ENCODE data around the gene BCAP31.
A peak's percentile ranks its signal among the peaks of the same experiment; 100 is the strongest.
"Not testable (repeated sequence)": the region's sequence is repeated elsewhere in the genome, so short reads cannot be mapped to it uniquely, and the experiment has no call there.

Gene BCAP31

DNA sequence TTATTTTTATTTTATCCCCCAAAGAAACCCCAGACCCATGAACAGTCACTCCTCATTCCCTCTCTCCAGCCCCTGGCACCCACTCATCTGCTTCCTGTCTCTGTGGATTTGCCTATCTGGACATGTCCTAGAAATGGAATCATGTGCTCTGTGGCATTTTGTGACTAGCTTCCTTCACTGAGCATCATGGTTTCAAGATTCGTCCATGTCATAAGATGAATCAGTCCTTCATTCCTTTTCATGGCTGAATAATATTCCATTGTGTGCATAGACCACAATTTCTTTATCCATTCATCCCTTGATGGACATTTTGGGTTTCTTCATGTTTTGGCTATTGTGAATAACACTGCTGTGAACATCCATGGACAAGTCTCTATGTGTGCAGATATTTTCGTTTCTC lies 10.7 kb upstream of the BCAP31 start:
- DNase-seq (ENCODE audit: low read depth), result no peak

DNA sequence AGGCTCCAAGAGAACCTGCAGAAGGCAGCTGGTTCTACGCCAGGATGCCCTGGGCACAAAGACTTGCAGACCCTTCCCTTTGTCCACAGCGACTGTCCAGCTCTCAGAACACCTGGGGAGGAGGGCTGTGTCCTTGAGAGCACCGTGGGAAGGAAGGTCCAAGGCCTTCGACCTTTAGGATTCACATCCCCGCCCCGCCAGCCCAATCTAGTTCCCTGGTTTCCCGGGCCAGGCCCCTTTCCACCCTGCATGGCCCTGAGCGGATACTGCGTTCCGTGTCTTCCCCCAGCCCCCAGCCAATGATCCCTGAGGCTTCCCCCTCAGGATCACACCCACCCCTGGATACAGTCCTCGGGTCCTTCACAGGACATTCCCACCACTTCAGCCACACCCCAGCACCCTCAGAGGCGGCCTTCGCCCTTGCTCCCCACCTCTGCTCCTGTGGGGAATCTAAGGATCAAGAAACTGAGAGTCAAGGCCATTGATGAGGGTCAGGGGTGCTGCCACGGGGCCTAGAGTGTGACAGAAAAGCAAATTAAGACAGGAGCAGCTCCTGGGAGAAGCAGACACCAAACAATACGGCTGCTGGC lies 9.6 kb upstream of the BCAP31 start:
- no peak for DNase-seq (ENCODE audit: low read depth)

DNA sequence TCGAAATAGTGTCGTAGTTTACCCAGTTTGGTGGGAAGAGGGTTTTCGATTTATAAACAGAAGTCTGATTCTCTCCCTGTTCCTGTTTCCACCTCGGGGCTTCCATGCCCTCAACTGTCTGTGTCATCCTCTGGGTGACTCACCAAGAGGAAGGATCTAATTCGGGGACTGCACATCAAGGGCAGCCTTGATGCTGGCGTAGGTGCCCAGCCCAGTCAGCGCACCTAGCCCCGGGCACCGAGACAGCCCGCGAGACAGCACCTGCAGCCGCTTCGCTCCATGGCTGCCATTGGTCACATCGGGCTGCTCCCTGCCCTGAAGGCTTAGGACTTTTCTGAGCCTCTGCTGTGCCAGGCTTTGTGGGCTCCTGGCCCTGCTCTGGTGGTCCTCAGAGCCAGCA lies 8.2 kb upstream of the BCAP31 start:
- peak; percentile 68 for DNase-seq (ENCODE audit: low read depth)

DNA sequence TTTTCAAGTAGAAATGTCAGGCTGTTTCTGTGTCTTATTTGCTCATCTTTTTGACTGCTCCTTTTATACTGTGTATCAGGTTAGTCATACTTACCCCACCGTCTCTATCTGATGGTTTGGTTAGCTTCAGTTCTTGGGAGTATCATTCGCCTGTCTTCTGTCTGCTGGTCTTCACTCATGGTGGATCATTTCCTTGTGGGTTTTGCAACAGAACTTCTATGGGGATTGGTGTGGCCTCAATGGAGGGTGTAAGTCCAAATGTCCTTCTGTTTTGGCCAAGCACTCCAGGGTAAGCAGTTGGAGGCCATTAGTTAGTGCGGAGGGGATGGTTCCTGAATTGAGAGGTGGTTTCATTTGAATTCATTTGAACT lies 7.6 kb upstream of the BCAP31 start:
- DNase-seq (ENCODE audit: low read depth), result no peak

DNA sequence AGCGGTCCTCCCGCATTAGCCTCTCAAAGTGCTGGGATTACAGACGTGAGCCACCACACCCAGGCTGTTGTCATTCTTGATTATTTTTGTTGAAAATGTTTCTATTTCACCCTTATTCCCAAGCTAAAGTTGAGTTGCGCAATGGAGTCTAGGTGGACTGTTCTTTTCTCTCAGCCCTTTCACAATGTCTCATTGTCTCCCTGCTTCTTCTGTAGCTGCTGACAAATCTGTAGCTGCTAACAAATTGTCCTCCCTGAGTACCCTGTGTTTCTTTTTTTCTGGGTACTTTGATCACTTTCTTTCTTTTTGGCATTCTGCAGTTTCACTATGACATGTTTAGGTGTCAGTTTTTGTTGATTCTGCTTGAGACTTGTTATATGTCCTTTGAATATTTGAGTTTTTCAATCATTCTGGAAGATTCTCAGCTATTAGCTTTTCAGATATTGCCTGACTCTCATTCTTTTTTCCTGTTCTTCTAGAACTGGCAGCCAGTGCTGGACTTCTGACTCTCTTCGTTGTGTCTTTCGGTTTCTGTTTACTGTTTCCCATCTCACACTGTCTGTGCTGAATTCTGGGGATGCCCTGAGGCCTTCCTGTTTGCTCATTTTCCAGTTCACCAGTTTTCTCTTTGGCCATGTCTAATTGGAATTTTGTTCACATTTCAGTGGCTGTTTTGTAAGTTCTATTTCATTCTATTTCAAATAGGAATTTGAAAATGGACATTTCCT lies 7.1 kb upstream of the BCAP31 start:
- DNase-seq (ENCODE audit: low read depth), result no peak

DNA sequence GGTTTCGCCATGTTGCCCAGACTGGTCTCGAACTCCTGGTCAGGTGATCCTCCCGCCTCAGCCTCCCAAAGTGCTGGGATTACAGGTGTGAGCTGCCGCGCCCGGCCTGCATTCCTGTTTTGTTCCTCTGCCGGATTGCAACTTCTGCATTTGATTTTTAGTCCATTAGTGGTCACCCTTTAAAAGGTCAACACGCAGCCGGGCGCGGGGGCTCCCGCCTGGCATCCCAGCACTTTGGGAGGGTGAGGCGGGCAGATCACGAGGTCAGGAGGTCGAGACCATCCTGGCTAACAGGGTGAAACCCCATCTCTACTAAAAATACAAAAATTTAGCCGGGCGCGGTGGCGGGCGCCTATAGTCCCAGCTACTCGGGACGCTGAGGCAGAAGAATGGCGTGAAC lies 5.9 kb upstream of the BCAP31 start:
- not testable (repeated sequence) for DNase-seq (ENCODE audit: low read depth)

DNA sequence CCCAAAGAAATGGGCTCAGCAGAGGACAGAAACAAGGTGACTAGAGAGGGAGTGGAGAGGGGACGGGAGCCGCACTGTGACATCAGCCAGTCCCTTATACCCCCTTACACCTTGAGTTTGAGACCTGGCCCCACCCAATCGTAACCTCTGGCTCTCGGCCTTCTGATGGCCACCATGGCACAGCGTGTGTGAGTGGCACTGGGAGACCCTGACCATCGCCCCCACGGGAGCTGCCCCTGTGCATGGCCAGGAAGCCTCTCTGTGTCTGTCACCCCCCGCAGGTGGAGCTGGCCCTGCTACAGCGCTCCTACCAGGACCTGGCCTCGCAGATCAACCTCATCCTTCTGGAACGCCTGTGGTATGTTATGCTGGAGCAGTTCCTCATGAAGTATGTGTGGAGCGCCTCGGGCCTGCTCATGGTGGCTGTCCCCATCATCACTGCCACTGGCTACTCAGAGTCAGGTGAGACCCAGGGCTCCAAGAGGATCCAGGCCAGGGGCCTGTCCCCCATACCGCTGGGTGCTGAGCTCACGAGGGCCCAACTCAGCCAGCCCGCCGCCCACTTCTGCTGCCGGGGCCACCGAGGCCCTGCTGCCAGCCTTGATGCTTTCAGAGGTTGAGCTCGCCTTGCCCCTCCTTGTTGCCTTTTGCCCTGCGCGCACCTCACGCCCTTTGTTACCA lies 4.9 kb upstream of the BCAP31 start:
- DNase-seq (ENCODE audit: low read depth), result no peak

DNA sequence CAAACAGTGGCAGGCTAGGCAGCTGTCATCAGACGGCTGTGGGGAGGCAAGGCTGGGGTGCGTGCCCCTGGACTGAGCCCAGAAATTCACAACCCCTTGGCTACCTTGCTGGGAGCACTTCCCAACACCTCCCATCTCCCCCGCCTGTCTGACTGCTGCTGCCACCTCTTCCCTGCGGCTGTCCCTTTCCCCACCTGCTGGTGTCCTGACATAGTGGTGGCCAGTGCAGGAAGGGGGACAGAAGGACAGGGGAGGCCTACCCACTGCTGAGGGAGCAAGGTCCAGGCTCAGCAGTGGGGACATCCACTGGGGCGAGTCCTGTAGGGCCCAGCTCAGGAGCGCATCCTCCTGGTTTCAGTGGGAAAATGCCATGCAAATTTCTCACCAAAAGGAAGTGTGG lies 3.9 kb upstream of the BCAP31 start:
- DNase-seq (ENCODE audit: low read depth), result no peak

DNA sequence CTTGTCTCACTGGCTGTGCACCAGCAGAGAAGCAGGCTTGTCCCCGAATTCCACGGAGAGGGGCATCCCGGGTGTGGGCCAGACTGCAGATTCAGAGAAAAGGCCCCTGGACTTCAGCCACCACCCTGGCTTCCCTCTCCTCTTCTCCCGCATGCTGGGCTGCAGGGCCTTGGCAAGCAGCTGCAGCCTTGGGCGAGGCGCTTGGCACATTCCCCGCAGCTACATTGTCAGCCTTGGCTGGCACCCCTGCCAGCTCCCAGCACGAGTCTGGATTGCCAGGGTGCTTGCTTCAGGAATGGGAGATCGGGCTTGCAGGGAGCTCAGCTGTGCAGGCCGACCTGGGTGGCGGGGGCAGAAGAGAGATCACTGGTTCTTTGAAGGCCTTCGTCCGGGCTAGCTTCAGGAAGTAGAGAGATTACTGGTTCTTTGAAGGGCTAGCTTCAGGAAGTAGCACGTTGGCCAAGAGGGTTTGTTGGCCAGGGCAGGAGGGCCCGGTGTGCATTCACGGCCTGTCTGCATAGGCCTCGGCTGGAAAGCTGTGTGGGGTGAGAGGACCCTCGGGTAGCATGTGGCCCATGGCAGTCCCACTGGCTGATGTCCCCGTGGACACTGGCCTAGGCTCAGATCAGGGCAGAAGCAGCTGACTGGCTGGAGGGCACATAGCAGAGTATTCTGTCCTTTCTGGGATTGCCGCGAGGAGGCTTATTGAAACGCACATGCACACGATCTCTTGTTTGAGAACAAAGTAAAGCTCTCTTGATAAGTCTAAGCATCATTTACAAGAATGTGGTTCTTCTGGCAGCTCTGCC lies 3.1 kb upstream of the BCAP31 start:
- no peak for DNase-seq (ENCODE audit: low read depth)

DNA sequence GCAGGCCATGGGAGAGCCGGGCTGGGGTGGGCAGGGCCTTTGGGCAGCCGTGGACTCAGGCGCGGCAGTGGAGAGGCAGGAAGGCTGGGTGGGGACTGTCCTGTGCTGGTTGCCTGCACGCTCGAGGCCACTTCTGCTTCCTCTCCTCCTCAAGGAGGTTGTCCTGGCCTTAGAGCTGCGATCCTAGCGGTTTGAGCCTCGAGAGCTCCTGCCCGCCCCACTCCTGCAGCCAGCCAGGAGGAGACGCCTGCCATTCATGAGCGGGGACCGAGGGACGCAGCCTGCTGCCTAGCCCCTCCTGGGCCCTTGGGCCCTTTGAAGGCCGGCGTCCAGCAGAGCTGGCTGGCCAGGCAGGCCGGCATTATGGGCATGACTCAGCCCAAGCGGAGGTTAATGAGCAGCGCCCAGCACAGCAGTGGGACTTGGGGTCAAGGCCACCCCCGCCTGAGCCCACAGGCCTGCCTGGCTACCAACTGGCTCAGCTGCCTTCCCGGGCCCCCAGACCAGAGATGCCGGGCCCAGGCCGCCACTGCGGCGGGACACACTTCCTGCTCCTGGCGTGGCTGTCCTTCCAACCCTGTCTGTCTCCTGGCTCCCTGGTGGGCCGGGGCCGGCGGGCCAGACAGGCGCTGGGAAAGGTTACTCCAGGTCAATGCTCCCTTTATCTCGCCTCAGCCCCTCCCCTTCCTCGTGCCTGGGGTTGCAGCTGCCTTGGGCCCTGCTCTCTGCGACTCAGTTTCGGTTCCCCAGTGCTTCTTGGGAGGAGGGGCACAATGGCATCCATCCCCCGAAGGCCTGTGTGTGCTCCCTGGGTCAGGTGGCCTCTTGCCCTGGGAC lies 2.3 kb upstream of the BCAP31 start:
- DNase-seq (ENCODE audit: low read depth), result peak; percentile 65

DNA sequence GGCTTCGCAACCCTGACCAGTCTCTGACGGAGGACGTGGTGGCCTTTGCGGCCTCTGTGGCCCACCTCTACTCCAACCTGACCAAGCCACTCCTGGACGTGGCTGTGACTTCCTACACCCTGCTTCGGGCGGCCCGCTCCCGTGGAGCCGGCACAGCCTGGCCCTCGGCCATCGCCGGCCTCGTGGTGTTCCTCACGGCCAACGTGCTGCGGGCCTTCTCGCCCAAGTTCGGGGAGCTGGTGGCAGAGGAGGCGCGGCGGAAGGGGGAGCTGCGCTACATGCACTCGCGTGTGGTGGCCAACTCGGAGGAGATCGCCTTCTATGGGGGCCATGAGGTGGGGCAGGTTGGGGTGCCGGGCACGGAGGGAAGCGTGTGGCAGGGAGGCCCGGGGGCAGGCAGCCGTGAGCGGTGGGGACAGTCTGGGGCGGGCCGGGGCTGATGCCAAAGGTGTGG lies 1.7 kb upstream of the BCAP31 start:
- no peak for DNase-seq (ENCODE audit: low read depth)

DNA sequence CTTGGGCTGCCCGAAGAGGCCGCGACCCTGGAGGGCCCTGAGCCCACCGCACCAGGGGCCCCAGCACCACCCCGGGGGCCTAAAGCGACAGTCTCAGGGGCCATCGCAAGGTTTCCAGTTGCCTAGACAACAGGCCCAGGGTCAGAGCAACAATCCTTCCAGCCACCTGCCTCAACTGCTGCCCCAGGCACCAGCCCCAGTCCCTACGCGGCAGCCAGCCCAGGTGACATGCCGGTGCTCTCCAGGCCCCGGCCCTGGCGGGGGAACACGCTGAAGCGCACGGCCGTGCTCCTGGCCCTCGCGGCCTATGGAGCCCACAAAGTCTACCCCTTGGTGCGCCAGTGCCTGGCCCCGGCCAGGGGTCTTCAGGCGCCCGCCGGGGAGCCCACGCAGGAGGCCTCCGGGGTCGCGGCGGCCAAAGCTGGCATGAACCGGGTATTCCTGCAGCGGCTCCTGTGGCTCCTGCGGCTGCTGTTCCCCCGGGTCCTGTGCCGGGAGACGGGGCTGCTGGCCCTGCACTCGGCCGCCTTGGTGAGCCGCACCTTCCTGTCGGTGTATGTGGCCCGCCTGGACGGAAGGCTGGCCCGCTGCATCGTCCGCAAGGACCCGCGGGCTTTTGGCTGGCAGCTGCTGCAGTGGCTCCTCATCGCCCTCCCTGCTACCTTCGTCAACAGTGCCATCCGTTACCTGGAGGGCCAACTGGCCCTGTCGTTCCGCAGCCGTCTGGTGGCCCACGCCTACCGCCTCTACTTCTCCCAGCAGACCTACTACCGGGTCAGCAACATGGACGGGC lies 1.0 kb upstream of the BCAP31 start:
- DNase-seq (ENCODE audit: low read depth), result no peak

DNA sequence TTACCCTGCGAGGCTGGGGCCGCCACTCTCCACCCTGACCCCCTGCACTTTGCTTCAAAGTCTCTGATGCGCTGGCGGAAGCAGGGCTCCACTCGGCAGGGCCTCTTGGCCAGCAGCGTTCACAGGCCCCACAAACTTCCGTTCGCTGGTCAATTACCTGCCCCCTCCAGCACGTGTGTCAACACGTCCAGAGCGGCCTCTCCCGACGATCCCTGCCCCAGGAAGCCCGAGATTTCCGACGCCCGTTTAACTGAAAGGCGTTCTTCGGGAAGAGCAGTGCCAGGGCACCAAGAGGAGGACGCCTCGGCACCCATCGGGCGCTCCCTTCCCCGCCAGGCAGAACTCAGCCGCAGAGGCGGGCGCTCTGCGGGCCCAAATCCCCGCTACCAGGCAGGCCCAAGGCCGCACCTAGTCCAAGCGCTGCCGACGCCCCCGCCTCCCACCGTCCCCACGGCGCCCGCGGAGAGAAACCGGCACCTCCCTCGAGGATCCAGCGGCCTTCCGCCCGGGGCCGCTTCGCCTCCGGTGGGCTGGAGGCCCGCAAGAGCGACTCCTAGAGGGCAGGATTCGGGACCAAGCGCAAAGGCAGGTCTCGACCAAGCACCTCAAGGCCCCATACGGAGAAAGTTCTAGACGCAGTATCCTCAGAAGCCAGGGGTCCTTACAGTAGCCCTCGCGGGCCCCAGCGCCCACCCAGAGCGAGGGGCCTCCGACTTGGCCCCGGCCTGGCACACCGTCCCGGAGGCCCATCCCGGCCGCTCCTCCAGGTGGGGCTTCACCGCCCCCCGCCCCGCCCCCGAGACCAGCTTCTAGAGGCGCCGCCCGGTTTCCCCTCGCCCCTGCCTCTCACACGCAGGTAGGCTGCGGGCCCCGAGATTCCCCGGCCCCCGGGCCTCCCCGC lies 586 bp downstream of the BCAP31 start:
- DNase-seq (ENCODE audit: low read depth), result peak; percentile 63

DNA sequence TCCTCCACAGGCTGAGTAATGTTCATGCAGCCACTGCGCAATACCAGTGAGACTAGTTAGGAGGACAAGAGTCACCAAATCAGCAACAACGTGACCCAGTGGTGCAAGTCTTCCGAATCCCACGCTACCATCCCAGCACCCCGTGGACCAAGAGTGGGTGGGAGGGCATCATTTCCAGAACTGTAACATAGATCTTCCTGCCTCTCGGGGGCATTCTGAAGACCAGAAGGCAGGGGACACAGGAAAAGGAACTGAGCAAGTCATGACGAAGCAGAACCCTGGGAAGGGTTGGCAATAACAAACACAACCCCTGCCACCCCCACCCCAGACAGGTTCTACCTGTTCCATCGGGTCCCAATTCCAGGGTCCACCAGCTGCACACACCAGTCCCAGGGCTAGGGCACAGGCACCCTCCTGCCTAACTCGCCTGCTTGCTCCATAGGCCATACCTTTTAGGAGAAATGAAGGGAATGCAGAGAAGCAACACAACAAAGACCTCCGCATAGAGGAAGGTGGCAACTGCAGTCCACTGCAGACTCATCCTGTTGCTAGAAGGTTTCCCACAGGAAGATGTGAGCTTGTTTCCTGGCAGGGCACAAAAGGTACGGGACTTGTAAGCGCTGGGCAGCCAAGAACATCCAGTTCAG lies 1.4 kb downstream of the BCAP31 start:
- peak; percentile 52 for DNase-seq (ENCODE audit: low read depth)

DNA sequence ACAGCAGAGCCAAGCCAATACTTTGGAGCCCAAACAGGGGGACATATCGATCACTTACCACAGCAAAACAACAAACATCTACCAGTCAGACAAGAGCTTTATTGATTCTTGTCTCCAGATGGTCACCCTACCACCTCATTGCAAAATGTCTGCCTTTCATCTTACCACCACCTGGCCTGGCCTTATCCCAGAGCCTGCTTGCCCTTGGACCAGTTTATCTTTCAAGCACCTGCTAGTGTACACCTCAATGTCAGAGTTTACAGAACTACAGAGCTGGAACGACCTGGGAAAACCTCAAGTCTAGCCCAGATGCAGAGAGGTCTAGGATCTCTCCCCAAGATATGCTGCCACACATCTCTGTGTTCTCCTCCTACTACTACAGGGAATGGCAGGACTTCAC lies 4.5 kb downstream of the BCAP31 start:
- no peak for DNase-seq (ENCODE audit: low read depth)

DNA sequence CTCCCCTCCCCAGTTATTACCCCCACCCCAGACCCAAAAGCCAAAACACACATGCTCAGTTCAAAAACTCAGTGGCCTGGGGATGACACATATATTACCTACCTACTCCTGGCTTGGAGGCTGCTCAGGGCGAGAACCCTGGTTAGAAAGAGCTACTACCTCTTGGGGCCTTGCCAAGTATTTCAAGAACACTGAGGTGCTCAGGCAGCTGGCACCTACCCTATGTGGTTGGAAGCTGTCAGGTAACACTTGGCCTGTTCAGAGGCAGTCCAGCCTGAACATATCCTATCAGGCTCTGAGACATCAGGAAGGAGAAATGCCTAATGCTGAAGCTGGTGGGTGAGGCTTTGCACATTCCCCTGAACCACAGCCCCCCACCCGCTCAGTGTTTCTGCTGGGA lies 4.9 kb downstream of the BCAP31 start:
- DNase-seq (ENCODE audit: low read depth), result no peak

DNA sequence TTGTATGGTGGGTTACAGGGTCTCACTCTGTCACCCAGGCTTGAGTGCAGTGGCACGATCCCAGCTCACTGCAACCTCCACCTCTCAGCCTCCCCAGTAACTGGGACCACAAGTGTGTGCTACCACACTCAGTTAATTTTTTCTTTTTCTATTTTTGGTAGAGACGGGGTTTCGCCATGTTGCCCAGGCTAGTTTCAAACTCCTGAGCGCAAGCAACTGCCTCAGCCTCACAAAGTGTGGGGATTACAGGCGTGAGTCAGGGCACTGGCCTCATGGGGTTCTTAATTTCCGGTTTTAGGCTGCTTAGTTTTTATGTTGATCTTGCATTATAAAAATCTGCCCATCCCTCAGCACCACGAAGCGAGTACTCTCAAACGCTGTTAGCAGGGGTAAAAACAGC lies 6.7 kb downstream of the BCAP31 start:
- no peak for DNase-seq (ENCODE audit: low read depth)

DNA sequence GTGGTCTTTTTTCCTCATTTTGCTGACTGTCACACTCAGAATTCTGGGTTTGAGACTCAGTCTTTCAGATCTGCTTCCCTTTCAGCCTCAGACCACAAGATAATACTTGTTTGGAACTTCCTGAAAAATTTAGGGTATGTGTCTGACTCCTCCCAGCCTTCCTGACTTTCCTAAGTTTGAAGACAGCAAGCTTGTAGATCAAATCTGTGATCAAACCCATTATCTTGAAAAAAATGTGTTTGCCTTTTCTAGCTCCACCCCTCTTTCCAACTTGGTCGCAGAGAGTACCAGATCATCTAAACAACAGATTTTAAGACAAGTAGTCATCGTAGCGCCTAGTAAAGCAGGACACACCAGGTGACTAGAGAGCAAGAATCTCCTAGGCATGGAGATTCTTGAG lies 9.9 kb downstream of the BCAP31 start:
- DNase-seq (ENCODE audit: low read depth), result no peak

Measured in ELR (cell line).